Astrocyte (in vitro differentiated cells and primary cell): Measurements from ENCODE around the gene RPLP2.

Experiments
- CTCF ChIP-seq: IDR thresholded peaks from 2 replicates; pipeline ENCODE4 v1.5.1; 2011; ENCODE audit warnings: low read depth, mild to moderate bottlenecking, inconsistent platforms, low read length, moderate library complexity; ENCODE audit not compliant: insufficient read depth
- EZH2 ChIP-seq: IDR thresholded peaks from 2 replicates; pipeline ENCODE4 v1.6.1; 2012; ENCODE audit warnings: mild to moderate bottlenecking, low read length, inconsistent platforms; ENCODE audit not compliant: insufficient read depth

- TF ChIP-seq CTCF (no peak), EZH2 (no peak)
Measured at GRCh38 chr11:793556-793955, 16.2 kb upstream of the RPLP2 start.
